ENCODE measurements around the gene ABHD6.
"Not testable (repeated sequence)": the region's sequence is repeated elsewhere in the genome, so short reads cannot be mapped to it uniquely, and the experiment has no call there.

ABHD6 gene

DNA sequence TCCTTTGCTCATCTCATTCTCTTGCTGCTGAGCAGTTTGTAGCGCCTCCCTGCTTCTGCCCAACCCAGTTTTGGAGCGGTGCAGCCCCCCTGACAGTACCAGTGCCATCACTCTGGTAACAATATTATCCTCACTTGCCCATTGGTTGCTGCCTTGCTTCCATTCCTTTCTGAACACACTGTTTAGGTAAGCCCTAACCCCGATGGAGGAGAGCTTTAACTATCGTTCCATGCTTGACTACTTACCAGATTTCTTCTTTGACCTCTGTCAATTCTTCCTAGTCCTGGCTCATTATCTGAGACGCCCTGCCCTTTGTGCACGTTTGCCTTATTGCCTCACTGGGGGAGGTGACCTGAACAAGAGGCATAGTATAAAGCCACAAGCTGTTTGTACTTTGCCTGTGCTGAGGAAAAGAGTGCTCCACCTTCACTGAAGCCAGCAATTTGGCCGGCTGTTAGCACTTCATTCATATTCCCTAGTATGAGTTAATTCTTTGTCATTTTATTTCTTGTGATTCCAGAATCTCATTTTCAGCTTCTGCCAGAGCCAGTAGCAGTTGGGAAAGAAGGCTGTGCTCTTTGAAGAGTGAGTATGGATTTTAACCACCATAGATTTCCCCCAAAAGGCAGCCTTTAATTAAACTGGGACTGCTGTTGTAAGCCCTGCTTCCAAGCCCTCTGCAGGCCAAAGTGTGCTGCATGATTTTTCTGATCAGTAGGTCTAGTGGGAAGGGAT, 11.9 kb downstream of the ABHD6 start:
- H3K4me3 Mint-ChIP-seq, result no peak overlapping the region
- no peak for DNase-seq
- no peak overlapping the region for H3K27ac Mint-ChIP-seq
- no peak for ATAC-seq
- H3K27me3 Mint-ChIP-seq, result no peaks in the 10 kb centered on the region
- peaks cover 7% of the 10 kb centered on the region for H3K4me1 Mint-ChIP-seq
- H3K9me3 Mint-ChIP-seq, result no peaks in the 10 kb centered on the region

DNA sequence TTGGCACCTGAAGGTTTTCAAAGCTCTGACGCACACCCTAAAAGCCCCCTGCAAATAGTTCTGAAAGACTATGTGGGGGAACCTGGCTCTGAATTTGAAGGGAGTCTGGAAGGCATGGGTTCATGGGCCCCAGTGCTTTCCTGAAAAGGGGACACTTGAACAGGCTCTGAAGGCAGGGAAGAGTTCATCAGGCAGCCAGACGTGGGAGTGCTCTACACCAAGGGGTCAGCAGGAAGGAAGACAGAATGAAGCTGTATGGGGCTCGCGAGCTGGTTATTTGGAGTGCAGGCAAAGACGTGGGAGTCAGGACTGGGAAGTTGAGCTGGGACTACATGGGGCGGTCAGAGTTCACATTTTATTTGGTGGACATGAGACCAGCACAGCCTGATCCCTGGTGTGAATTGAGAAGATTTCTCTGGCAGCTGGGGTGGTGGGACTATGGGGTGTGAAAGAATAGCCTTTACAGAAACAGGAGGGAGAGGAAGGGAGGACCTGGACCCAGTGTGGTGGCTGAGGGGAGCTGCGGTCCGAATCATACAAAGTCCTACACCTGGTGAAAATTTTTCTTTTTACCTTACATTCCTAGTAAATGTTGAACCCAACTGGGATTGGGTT, 12.6 kb downstream of the ABHD6 start:
- DNase-seq (no peak), ATAC-seq (no peak)
- Mint-ChIP-seq H3K27ac (peak overlapping the region in 1 of 2 donors; percentile 8), H3K4me3 (no peak overlapping the region), H3K4me1 (peaks cover 7% of the 10 kb centered on the region), H3K9me3 (no peaks in the 10 kb centered on the region), H3K27me3 (no peaks in the 10 kb centered on the region)

DNA sequence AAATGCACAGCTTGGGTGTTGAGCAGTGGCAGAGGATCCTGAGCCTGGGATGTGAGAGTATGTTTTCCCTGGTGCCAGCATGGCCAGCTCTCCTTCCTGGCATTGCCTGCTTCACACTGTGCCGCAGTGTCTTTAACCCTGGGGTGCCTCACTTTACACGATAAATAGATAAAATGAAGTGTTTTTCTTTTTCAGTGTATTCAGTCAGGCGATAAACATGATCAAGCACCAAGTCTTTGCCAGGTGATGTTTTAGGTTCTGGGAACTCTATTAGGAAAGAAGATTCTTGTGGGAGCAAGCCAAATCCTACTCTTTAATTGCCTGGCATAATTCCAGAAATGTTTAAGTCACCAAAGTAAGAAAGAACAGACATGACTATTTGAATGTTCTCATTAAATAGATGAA, 14.0 kb downstream of the ABHD6 start:
- Mint-ChIP-seq H3K4me3 (no peak overlapping the region), H3K27ac (no peak overlapping the region), H3K4me1 (peaks cover 7% of the 10 kb centered on the region), H3K9me3 (no peaks in the 10 kb centered on the region), H3K27me3 (no peaks in the 10 kb centered on the region)
- no peak for DNase-seq
- no peak for ATAC-seq

DNA sequence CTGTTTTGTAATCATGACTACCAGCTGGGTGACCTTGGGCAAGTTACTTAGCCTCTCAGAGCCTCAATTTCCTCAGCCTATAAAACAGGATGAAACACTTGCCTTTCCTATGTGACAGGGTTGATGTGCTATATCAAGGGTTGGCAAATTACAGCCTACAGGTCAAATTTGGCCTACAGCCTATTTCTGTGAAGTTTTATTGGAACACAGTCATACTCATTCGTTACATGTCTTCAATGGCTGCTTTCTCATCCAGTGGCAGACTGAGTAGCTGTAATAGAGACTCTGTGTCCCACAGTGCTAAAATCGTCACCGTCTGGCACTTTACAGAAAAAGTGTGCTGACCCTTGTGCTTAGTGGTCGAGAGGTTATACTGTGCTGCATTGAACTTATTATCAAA, 16.6 kb downstream of the ABHD6 start:
- Mint-ChIP-seq H3K27ac (no peak overlapping the region), H3K4me3 (no peak overlapping the region), H3K27me3 (no peaks in the 10 kb centered on the region), H3K9me3 (no peaks in the 10 kb centered on the region), H3K4me1 (peaks cover 12% of the 10 kb centered on the region)
- DNase-seq (no peak), ATAC-seq (no peak)

DNA sequence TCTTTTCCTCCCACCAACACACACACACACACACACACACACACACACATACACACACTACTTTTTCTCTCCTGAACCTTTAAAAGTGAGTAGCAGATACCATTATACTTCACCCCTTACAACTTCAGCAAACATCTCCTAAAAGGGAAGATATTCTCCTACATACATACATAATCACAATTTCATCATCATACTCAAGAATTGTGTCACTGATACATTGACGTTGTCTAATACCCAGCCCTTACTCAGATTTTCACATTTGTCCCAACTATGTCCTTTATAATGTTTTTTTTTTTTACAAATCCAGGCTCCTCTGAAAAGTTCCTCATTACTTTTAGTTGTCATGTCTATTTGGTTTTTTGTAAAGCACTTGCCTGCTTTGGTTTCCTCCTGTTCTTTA, 18.5 kb downstream of the ABHD6 start:
- H3K27ac Mint-ChIP-seq, result no peak overlapping the region
- DNase-seq, result no peak
- H3K4me3 Mint-ChIP-seq, result no peak overlapping the region
- no peaks in the 10 kb centered on the region for H3K27me3 Mint-ChIP-seq
- H3K9me3 Mint-ChIP-seq, result no peaks in the 10 kb centered on the region
- ATAC-seq, result no peak
- peaks cover 24% of the 10 kb centered on the region for H3K4me1 Mint-ChIP-seq

DNA sequence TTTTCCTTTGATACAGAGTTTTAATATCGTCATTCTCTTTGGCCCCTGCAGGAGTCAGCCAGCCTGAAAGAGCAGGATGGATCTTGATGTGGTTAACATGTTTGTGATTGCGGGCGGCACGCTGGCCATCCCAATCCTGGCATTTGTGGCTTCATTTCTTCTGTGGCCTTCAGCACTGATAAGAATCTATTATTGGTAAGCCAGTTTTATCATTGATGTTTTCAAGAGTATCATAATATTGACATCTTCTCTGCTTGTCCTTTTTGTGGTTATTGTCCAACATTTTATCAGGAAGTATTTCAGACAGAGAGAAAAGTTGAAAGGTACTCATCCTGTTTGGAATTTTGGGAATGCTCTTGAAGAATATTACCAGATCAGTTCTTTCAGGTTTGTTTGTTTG, 18.9 kb downstream of the ABHD6 start:
- no peak for DNase-seq
- ATAC-seq, result no peak
- Mint-ChIP-seq H3K27me3 (no peaks in the 10 kb centered on the region), H3K4me1 (peaks cover 24% of the 10 kb centered on the region), H3K27ac (no peak overlapping the region), H3K9me3 (no peaks in the 10 kb centered on the region), H3K4me3 (no peak overlapping the region)

DNA sequence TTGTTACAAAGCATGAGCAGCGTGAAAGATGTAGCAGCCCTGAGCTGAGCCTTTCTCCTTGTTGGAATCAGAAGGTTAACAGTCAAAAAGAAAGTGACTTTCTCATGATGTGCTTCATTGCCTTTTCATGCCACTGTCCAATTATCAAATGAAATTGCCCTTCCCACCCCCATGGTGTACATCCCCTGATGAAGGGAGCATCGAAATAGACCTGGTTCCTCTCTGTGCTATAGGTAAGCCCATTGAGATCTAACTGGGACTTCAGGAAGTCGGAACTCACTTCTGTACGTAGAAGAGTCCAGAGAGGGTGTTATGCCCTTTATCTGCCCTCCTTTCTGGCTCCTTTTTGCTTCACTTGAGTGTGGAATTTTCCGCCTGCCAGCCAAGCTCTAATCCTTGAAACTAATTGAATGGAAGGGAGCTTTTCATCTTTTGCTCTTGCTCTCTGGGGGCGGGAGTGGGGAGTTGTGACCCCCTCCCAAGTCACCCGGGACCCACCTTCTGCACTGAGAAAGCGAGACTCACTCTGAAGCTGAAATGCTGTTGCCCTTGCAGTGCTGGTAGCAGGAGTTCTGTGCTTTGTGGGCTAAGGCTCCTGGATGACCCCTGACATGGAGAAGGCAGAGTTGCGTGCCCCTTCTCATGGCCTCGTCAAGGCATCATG, 20.9 kb downstream of the ABHD6 start:
- Mint-ChIP-seq H3K4me1 (peaks cover 24% of the 10 kb centered on the region), H3K9me3 (no peaks in the 10 kb centered on the region), H3K27ac (peak overlapping the region; percentile 37 to 59), H3K4me3 (peak overlapping the region in 1 of 2 donors; percentile 60), H3K27me3 (no peaks in the 10 kb centered on the region)
- ATAC-seq (no peak), DNase-seq (no peak)

DNA sequence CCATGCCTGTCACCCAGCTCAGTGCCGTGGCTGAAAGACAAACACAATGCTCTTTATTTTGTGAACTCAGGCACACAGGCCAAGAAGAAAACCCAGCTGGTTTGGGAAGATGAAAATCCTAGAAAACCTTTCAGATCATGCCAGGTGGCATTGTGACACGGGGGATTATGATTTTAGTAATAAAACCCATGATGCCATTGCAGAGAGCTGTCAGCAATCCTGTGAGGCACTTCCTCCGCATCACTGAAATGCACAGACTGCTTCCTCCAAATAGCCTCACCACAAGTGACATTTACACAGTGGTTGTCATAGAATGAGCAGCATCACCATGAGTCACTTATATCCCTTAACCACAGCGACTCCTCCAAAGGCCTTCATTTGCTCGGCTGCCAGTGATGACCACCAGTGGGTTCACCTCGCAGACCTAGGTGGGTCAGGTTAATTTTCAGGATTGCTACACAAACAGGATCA, 22.7 kb downstream of the ABHD6 start:
- Mint-ChIP-seq H3K27me3 (no peaks in the 10 kb centered on the region), H3K27ac (no peak overlapping the region), H3K9me3 (no peaks in the 10 kb centered on the region), H3K4me1 (peaks cover 24% of the 10 kb centered on the region), H3K4me3 (no peak overlapping the region)
- peak; percentile 11 to 26 for DNase-seq
- ATAC-seq, result peak; percentile 89

DNA sequence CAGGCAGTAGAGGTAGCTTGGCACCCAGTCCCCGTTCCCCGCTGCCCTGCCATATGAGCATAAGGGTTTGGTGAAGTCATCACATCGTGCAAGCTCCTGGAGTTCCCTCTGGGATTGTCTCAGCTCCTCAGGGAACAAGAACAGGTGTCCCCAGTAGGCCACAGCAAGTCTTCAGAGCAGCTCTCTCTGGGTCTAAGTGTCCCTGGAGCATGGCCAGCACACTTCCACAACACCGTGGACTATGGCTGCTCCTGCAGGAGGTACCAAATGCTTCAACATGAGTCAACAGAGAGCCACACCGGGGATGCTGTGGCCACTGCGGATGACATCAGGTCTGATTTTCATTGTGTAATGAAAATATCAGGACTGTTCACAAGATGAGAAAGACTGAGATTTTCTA, 23.1 kb downstream of the ABHD6 start:
- H3K27me3 Mint-ChIP-seq, result no peaks in the 10 kb centered on the region
- no peak overlapping the region for H3K4me3 Mint-ChIP-seq
- H3K27ac Mint-ChIP-seq, result no peak overlapping the region
- H3K9me3 Mint-ChIP-seq, result no peaks in the 10 kb centered on the region
- ATAC-seq (no peak), DNase-seq (no peak)
- peaks cover 24% of the 10 kb centered on the region for H3K4me1 Mint-ChIP-seq

DNA sequence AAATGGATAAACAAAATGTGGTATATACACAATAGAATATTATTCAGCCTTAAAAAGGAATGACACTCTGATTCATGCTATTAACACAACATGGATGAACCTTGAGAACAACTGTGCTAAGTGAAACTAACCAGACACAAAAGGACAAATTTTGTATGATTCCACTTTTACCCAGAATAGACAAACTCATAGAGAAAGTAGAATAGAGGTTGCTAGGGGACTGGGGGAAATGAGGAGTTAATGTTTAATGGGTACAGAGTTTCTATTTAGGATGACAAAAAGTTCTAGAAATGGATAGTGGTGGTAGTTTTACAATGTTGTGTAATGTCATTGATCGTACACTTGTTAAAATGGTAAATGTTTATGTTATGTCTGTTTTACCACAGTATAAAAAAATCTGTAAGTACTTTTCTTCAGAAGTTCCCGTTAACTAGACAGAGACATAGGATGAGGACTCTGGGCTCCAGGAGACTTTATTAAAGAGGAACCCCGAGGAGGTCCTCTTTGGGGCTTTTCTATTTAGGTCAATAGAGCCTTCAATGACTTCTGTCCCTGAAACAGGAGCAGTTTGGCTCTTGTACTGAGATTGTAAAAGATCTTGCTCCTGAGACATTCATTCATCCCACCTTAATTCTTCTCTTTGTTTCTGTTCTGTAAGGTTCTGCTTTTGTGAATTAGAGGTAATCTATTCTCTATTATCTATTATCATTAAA, 24.5 kb downstream of the ABHD6 start:
- no peak for DNase-seq
- ATAC-seq, result no peak
- Mint-ChIP-seq H3K27me3 (no peaks in the 10 kb centered on the region), H3K9me3 (no peaks in the 10 kb centered on the region), H3K27ac (no peak overlapping the region), H3K4me3 (no peak overlapping the region), H3K4me1 (peaks cover 24% of the 10 kb centered on the region)

DNA sequence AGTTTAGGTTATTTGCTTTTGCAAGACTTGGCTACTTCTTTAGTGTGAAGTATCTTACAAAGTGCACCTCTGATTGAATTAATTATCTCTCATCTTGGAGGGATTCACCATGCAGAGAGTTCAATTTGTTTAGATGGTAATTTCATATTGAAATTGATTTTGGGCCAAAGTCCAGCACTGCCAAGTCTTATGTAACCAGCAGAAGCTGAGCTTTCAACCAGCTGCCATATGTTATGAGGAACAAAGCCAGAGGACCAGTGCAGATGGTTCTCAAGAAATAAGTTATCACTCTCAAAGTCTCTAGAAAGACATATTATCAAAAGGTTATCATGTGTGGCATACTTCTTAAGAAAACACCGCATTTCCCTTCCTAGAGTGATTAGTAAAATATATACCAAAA, 29.0 kb downstream of the ABHD6 start:
- H3K9me3 Mint-ChIP-seq, result no peaks in the 10 kb centered on the region
- H3K27ac Mint-ChIP-seq, result no peak overlapping the region
- no peak overlapping the region for H3K4me3 Mint-ChIP-seq
- no peaks in the 10 kb centered on the region for H3K4me1 Mint-ChIP-seq
- DNase-seq, result no peak
- H3K27me3 Mint-ChIP-seq, result no peaks in the 10 kb centered on the region
- ATAC-seq, result no peak

DNA sequence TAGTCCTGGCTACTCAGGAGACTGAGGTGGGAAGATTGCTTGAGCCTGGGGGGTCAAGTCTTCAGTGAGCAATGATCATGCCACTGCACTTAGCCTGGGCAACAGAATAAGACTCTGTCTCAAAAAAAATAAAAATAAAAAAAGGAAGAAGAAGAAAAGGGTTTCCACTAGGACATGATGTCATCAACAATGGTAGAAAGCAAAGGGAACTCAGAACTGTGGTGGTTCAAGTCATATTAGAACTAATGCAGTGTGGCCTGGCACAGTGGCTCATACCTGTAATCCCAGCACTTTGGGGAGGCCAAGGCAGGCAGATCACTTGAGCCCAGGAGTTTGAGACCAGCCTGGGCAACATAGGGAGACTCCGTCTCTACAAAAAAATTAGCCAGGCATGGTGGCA, 30.0 kb downstream of the ABHD6 start:
- not testable (repeated sequence) for H3K4me3 Mint-ChIP-seq, H3K9me3 Mint-ChIP-seq

DNA sequence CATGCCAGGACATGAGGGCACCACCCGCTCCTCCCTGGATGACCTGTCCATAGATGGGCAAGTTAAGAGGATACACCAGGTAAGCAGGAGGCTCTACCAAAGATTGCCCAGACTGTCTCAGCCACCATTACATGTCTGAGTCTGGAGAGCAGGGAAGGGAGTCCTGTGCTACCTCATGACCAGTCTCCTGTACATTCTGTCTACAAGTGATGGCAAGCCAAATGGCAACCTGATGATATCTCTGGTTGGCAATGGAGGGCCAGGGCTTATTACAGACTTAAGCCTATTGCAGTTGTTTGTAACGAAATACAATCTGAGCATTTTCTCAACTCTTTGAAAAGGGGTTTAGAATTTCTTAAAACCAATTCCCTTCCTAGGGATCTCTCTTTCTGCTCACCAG, 31.8 kb downstream of the ABHD6 start:
- Mint-ChIP-seq H3K27ac (no peak overlapping the region), H3K9me3 (no peaks in the 10 kb centered on the region), H3K27me3 (no peaks in the 10 kb centered on the region), H3K4me1 (peaks cover 9% of the 10 kb centered on the region), H3K4me3 (no peak overlapping the region)
- no peak for DNase-seq
- no peak for ATAC-seq

More for the DNA sequence above, 30.0 kb downstream of the ABHD6 start:
- not testable (repeated sequence) for H3K4me1 Mint-ChIP-seq, H3K27me3 Mint-ChIP-seq, DNase-seq, ATAC-seq
- peak overlapping the region in 1 of 2 donors; percentile 77 for H3K27ac Mint-ChIP-seq

DNA sequence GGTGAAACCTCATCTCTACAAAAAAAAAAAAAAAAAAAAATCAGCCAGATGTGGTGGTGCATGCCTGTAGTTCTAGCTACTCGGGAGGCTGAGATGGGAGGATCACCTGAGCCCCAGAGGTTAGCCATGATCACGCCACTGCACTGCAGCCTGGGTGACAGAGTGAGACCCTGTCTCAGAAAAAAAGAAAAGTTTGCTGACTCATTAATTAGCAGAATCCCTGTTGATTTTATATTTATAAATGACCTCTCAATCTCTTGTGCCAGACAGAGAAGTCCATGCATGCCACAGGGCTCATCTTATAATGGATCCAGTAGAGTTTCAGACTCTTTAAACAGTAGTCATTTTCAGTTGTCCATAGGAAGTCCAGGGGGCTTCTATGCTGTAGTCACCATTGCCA, 32.9 kb downstream of the ABHD6 start:
- DNase-seq (no peak), ATAC-seq (no peak)
- no peak overlapping the region for H3K4me3 Mint-ChIP-seq
- no peaks in the 10 kb centered on the region for H3K9me3 Mint-ChIP-seq
- no peak overlapping the region for H3K27ac Mint-ChIP-seq
- H3K27me3 Mint-ChIP-seq, result no peaks in the 10 kb centered on the region
- peaks cover 9% of the 10 kb centered on the region for H3K4me1 Mint-ChIP-seq

DNA sequence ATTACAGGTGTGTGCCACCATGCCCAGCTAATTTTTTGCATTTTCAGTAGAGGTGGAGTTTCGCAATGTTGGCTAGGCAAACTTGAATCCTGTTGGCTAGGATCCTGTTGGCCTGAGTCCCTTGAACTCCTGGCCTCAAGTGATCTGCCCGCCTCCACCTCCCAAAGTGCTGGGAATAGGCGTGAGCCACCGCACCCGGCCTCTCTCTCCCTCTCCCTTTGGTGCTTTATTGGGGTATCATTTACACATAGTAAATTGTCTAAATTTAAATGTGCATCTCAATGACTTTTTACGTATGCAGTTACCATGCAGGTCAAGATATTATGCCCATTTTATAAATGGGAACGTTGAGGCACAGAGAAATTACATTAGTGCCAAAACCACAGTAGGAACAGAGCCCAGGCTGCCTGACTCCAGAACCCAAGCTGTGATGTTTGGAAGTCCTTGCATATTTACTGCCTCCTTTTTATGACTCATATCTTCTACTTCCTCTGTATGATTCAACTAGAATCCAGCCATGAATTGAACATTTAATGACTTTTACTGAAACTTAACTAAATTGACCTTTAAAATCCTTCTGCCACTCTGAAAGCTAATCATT, 34.4 kb downstream of the ABHD6 start:
- ATAC-seq, result peak; percentile 67
- no peak for DNase-seq
- H3K27me3 Mint-ChIP-seq, result no peaks in the 10 kb centered on the region
- H3K4me1 Mint-ChIP-seq, result peaks cover 9% of the 10 kb centered on the region
- no peak overlapping the region for H3K4me3 Mint-ChIP-seq
- peaks cover 0 to 6% of the 10 kb centered on the region in 2 donors for H3K9me3 Mint-ChIP-seq
- peak overlapping the region; percentile 30 to 56 for H3K27ac Mint-ChIP-seq

Data from stimulated activated naive CD8-positive, alpha-beta T cell treated with anti-CD3 and anti-CD28 coated beads, Interleukin-15, amount 100 ng/mL, for 72 hours (primary cell).